MCF 10A (cell line): ENCODE measurements around the gene ISOC2. TPM values are rescaled to one million over a fixed set of nuclear protein-coding genes. Genes with fewer than 3 reads are reported as not detected.

Experiments
- BruUV-seq: library from RNA; stranded (reverse); fragments of 400-500 nt; replicated peaks from 2 replicates; lab custom pipeline; 2021; lab: Mats Ljungman, UMichigan
- CTCF ChIA-PET: fragments of 300-600 bp; sonication (Branson Sonifier 250); formaldehyde crosslinking; extraction: SDS; loops from one replicate; lab custom pipeline; 2021; ENCODE audit warnings: antibody characterized with exemption, inconsistent platforms; lab: Yijun Ruan, JAX
- POLR2A ChIA-PET: fragments of 300-600, 350-650 bp; sonication (Branson Sonifier 250); formaldehyde crosslinking; extraction: SDS; loops from one replicate; lab custom pipeline; 2020; ENCODE audit warnings: antibody characterized with exemption, inconsistent platforms; lab: Yijun Ruan, JAX
- DNase-seq: peaks from one replicate; pipeline ENCODE4 v3.0.0-alpha.2; 2018; ENCODE audit not compliant: unreplicated experiment
- H3K27ac Mint-ChIP-seq: one replicate; pipeline ENCODE4 v1.8.0; 2022; ENCODE audit warnings: mild to moderate bottlenecking, low read depth, mixed read lengths; ENCODE audit not compliant: unreplicated experiment
- H3K27me3 Mint-ChIP-seq: one replicate; pipeline ENCODE4 v1.8.0; 2022; ENCODE audit warnings: mixed read lengths; ENCODE audit not compliant: insufficient read depth, unreplicated experiment
- H3K36me3 Mint-ChIP-seq: one replicate; pipeline ENCODE4 v1.8.0; 2022; ENCODE audit warnings: mild to moderate bottlenecking, moderate library complexity, mixed read lengths; ENCODE audit not compliant: insufficient read depth, unreplicated experiment
- H3K4me1 Mint-ChIP-seq: one replicate; pipeline ENCODE4 v1.8.0; 2022; ENCODE audit warnings: mixed read lengths; ENCODE audit not compliant: insufficient read depth, unreplicated experiment
- H3K4me3 Mint-ChIP-seq: one replicate; pipeline ENCODE4 v1.8.0; 2022; ENCODE audit warnings: mild to moderate bottlenecking, moderate library complexity, mixed read lengths; ENCODE audit not compliant: unreplicated experiment
- H3K9me3 Mint-ChIP-seq: one replicate; pipeline ENCODE4 v1.8.0; 2022; ENCODE audit warnings: mixed read lengths; ENCODE audit not compliant: unreplicated experiment
- CTCF ChIP-seq: fragments of 200-600 bp; IDR thresholded peaks from one replicate; pipeline ENCODE4 v1.8.0; 2022; ENCODE audit warnings: antibody characterized with exemption, mild to moderate bottlenecking; ENCODE audit not compliant: unreplicated experiment
- intact Hi-C: fragments of 100-400 bp; cut with micrococcal nuclease; formaldehyde crosslinking; loops from 2 replicates; pipeline ENCODE4 v1.14.1; 2022
- total RNA-seq: library from RNA; stranded (reverse); gene quantifications from 2 replicates; pipeline ENCODE4 v1.2.3, GENCODE V29; 2022

Gene ISOC2
- total RNA-seq, 1 experiment from 2014 or later: 59.9 TPM

- Mint-ChIP-seq H3K27ac (no peak overlapping the region), H3K9me3 (no peaks in the 10 kb centered on the region), H3K27me3 (peaks cover 66% of the 10 kb centered on the region), H3K4me1 (peaks cover 43% of the 10 kb centered on the region), H3K36me3 (no peaks in the 10 kb centered on the region), H3K4me3 (no peak overlapping the region)
- no peak for TF ChIP-seq CTCF
- no TSS peak for BruUV-seq
- ChIA-PET POLR2A (no interaction called here), CTCF (interaction anchor here (1.1 kb wide), 1 partner anchor 13 kb away, joined by 6 read pairs; no protein-coding TSS in a partner anchor)
- intact Hi-C loops: no loop called here
- DNase-seq: no peak
Measured at GRCh38 chr19:55441692-55442321, 19.6 kb downstream of the ISOC2 start.

- DNase-seq: no peak
- Mint-ChIP-seq H3K27me3 (peaks cover 66% of the 10 kb centered on the region), H3K9me3 (no peaks in the 10 kb centered on the region), H3K4me1 (peaks cover 43% of the 10 kb centered on the region), H3K4me3 (no peak overlapping the region), H3K27ac (no peak overlapping the region), H3K36me3 (no peaks in the 10 kb centered on the region)
- CTCF ChIA-PET: interaction anchor here (1.1 kb wide), 1 partner anchor 14 kb away, joined by 6 read pairs; no protein-coding TSS in a partner anchor
- TF ChIP-seq CTCF: no peak
- BruUV-seq: no TSS peak
- POLR2A ChIA-PET: no interaction called here
- intact Hi-C loops: no loop called here
Measured at GRCh38 chr19:55441319-55441691, 20.1 kb downstream of the ISOC2 start.

GRCh38 chr19:55440411-55441105 lies 20.9 kb downstream of the ISOC2 start:
- DNase-seq: no peak
- ChIA-PET POLR2A (no interaction called here), CTCF (no interaction called here)
- no peak for TF ChIP-seq CTCF
- H3K9me3 Mint-ChIP-seq: no peaks in the 10 kb centered on the region
- BruUV-seq: no TSS peak
- no peaks in the 10 kb centered on the region for H3K36me3 Mint-ChIP-seq
- peaks cover 66% of the 10 kb centered on the region for H3K27me3 Mint-ChIP-seq
- no peak overlapping the region for H3K27ac Mint-ChIP-seq
- no peak overlapping the region for H3K4me3 Mint-ChIP-seq
- intact Hi-C loops: no loop called here
- H3K4me1 Mint-ChIP-seq: peaks cover 37% of the 10 kb centered on the region

GRCh38 chr19:55439052-55439451 lies 22.4 kb downstream of the ISOC2 start:
- TF ChIP-seq CTCF: no peak
- DNase-seq: no peak
- no peaks in the 10 kb centered on the region for H3K36me3 Mint-ChIP-seq
- BruUV-seq: no TSS peak
- CTCF ChIA-PET: interaction anchor here (0.6 to 0.9 kb wide), 2 partner anchors 17 to 298 kb away, joined by 3 to 4 read pairs; no protein-coding TSS in a partner anchor
- H3K4me1 Mint-ChIP-seq: peaks cover 27% of the 10 kb centered on the region
- peaks cover 54% of the 10 kb centered on the region for H3K27me3 Mint-ChIP-seq
- no peak overlapping the region for H3K4me3 Mint-ChIP-seq
- intact Hi-C loops: no loop called here
- H3K27ac Mint-ChIP-seq: no peak overlapping the region
- POLR2A ChIA-PET: no interaction called here
- no peaks in the 10 kb centered on the region for H3K9me3 Mint-ChIP-seq
